Panc1 (cell line): ENCODE measurements around the gene RDH5.

Source experiments
- CTCF ChIP-seq: fragments of 450-650 bp; IDR thresholded peaks from 2 replicates; pipeline ENCODE4 v1.5.1; 2017; ENCODE audit warnings: mild to moderate bottlenecking
- REST ChIP-seq, 2 experiments: IDR thresholded peaks; 2 replicates each; pipeline ENCODE4 v1.6.1; 2011 to 2012; ENCODE audit warnings: low read depth in 2 of 2, control low read depth in 1 of 2, low read length in 1 of 2, mild to moderate bottlenecking in 1 of 2, moderate library complexity in 1 of 2; ENCODE audit not compliant: insufficient read depth in 1 of 2

DNA sequence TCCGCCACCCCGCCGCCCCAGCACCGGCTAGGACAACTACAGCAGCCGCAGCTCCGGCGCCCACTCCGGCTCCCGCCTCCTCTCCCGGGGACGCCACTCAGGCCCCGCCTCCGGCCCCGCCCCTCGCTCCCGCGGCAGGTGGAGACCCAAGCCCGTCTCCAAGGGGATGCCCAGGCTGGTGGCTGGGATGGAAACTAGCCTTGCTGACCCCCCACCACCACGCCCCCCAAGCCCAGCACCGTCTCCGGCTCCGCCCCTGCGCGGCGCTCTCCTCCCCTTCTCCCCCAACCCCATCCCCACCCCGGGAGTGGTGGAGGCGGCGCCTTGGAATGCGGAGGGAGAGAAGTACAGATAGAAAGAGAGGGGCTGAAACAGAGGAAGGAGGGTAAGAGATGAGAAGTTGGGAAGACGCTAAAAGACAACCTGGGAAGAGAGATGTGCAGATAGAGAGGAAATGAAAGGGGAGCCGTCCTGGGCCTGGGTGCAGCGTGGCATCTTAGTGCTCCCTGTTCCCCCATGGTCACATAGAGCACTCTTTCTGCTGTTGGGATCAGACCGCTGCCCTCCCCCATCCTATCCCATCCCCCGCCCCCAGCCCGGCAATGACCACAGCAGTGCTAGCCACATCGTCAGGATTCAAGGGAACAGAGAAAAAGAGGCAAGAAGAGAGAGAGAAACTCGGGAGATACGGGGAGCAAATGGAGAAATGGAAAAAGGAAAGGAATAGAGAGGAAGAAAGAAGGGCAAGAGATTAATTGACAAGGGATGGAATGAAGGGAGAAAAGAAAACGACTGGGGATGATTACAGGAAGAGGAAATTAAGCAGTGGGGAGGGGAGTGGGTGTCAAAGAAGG, 12.1 kb upstream of the RDH5 start, which contains the start of gene ITGA7:
- TF ChIP-seq CTCF (no peak), REST (IDR thresholded peaks at IDR 0.05; ENCODE audit: insufficient read depth in 1 of 2, low read depth in 2 of 2, low read length in 1 of 2) (no peak)
